Endothelial cell of umbilical vein (primary cell): ENCODE measurements around the gene EDEM1.

Experiments
- CTCF ChIP-seq, 2 donors: IDR thresholded peaks; 1 replicate in 1 of 2; 2 replicates in 1 of 2; pipeline ENCODE4 v1.5.1; 2011; ENCODE audit warnings: low read length in 2 of 2, mild to moderate bottlenecking in 2 of 2, moderate library complexity in 2 of 2, control low read depth in 1 of 2, inconsistent platforms in 1 of 2, low read depth in 1 of 2; ENCODE audit not compliant: insufficient read depth in 1 of 2; ENCODE audit errors: extremely low read depth in 1 of 2
- EZH2 ChIP-seq: IDR thresholded peaks from 2 replicates; pipeline ENCODE4 v1.6.1; 2012; ENCODE audit warnings: borderline replicate concordance, low read depth, mild to moderate bottlenecking, moderate library complexity, low read length, inconsistent platforms; ENCODE audit not compliant: severe bottlenecking
- GATA2 ChIP-seq: IDR thresholded peaks from 2 replicates; pipeline ENCODE4 v1.7.0; 2011; ENCODE audit warnings: low read depth, mild to moderate bottlenecking, moderate library complexity, mixed read lengths, low read length; ENCODE audit not compliant: insufficient read length, insufficient read depth
- JUN ChIP-seq: IDR thresholded peaks from 2 replicates; pipeline ENCODE4 v1.6.1; 2011; ENCODE audit warnings: borderline replicate concordance, low read depth; ENCODE audit not compliant: insufficient read length, insufficient read depth
- MAX ChIP-seq: IDR thresholded peaks from 2 replicates; pipeline ENCODE4 v1.6.1; 2011; ENCODE audit not compliant: insufficient read depth, insufficient read length
- POLR2A ChIP-seq: IDR thresholded peaks from 2 replicates; pipeline ENCODE4 v1.6.1; 2012; ENCODE audit warnings: low read depth, mild to moderate bottlenecking, control low read depth, low read length
- POLR2AphosphoS5 ChIP-seq: IDR thresholded peaks from 2 replicates; pipeline ENCODE4 v1.6.1; 2012; ENCODE audit warnings: low read depth, mild to moderate bottlenecking, control low read depth, low read length, moderate library complexity; ENCODE audit not compliant: insufficient read depth

- TF ChIP-seq CTCF (IDR thresholded peaks at IDR 0.05; ENCODE audit: extremely low read depth in 1 of 2, insufficient read depth in 1 of 2, low read depth in 1 of 2, low read length in 2 of 2) (no peak), JUN (no peak), POLR2AphosphoS5 (no peak), POLR2A (no peak), MAX (no peak), EZH2 (no peak), GATA2 (no peak)
Measured at GRCh38 chr3:5144316-5144994, 43.1 kb upstream of the EDEM1 start.
